ENCODE data around the gene CNPY3.
A peak's percentile ranks its signal among the peaks of the same experiment; 100 is the strongest.
"Not testable (repeated sequence)": the region's sequence is repeated elsewhere in the genome, so short reads cannot be mapped to it uniquely, and the experiment has no call there.

Gene CNPY3

GRCh38 chr6:42928986-42929820, at the start of gene CNPY3:
Gene CNPY3 (plus strand): TSS chr6:42929480. CDS start chr6:42929571, 91 bp downstream.
- peak; percentile 100 for DNase-seq

GRCh38 chr6:42880240-42880817, 49.0 kb upstream of the CNPY3 start:
- DNase-seq, result not testable (repeated sequence)

GRCh38 chr6:42880871-42881270, 48.4 kb upstream of the CNPY3 start:
- DNase-seq, result peak; percentile 24

GRCh38 chr6:42885702-42886101, 43.6 kb upstream of the CNPY3 start:
- DNase-seq, result no peak

- DNase-seq, result not testable (repeated sequence)
Observed at GRCh38 chr6:42888201-42888600, 41.1 kb upstream of the CNPY3 start.

GRCh38 chr6:42889815-42890214, 39.5 kb upstream of the CNPY3 start:
- peak; percentile 33 for DNase-seq

GRCh38 chr6:42890311-42891198, 38.7 kb upstream of the CNPY3 start:
- DNase-seq, result peak; percentile 98

GRCh38 chr6:42891199-42891722, 38.0 kb upstream of the CNPY3 start:
- no peak for DNase-seq

- peak; percentile 96 for DNase-seq
Observed at GRCh38 chr6:42894041-42894828, 35.0 kb upstream of the CNPY3 start.

- DNase-seq, result no peak
Observed at GRCh38 chr6:42896178-42896719, 33.0 kb upstream of the CNPY3 start.

GRCh38 chr6:42898891-42899361, 30.4 kb upstream of the CNPY3 start:
- DNase-seq, result peak; percentile 91

GRCh38 chr6:42899871-42900270, 29.4 kb upstream of the CNPY3 start:
- no peak for DNase-seq

GRCh38 chr6:42901538-42901957, 27.7 kb upstream of the CNPY3 start:
- peak; percentile 96 for DNase-seq

- DNase-seq, result peak; percentile 70
Observed at GRCh38 chr6:42902429-42903263, 26.6 kb upstream of the CNPY3 start.

- DNase-seq, result no peak
Observed at GRCh38 chr6:42904467-42904866, 24.8 kb upstream of the CNPY3 start.

- no peak for DNase-seq
Observed at GRCh38 chr6:42907336-42907735, 21.9 kb upstream of the CNPY3 start.

- no peak for DNase-seq
Observed at GRCh38 chr6:42909835-42910234, 19.4 kb upstream of the CNPY3 start.

- no peak for DNase-seq
Observed at GRCh38 chr6:42911171-42912021, 17.9 kb upstream of the CNPY3 start.

- DNase-seq, result no peak
Observed at GRCh38 chr6:42914546-42914945, 14.7 kb upstream of the CNPY3 start.

- no peak for DNase-seq
Observed at GRCh38 chr6:42915732-42916131, 13.5 kb upstream of the CNPY3 start, which contains the start of gene PTCRA. Gene PTCRA (plus strand): TSS chr6:42916053. CDS start chr6:42916070, 17 bp downstream.

All from hematopoietic multipotent progenitor cell treated with erythropoietin and hydrocortisone succinate and interleukin-3 and kit ligand, for 4 days (in vitro differentiated cells).